Activated effector memory CD4-positive, alpha-beta T cell treated with Interleukin-2 at 50 U/mL for 16 hours (primary cell): ENCODE results near the gene OR4F6.

ENCODE experiments used
- DNase-seq: peaks from one replicate; pipeline ENCODE4 v3.0.0-alpha.2; 2020

Gene OR4F6

GRCh38 chr15:101805605-101806345 is 2.5 kb downstream of the OR4F6 start:
- DNase-seq, result no peak

GRCh38 chr15:101807345-101807945 is 4.1 kb downstream of the OR4F6 start:
- DNase-seq, result no peak

- DNase-seq, result no peak
Measured at GRCh38 chr15:101808201-101808600, 4.9 kb downstream of the OR4F6 start.

- DNase-seq, result no peak
Measured at GRCh38 chr15:101810456-101810855, 7.1 kb downstream of the OR4F6 start.

GRCh38 chr15:101810876-101811275 is 7.6 kb downstream of the OR4F6 start:
- no peak for DNase-seq

GRCh38 chr15:101811902-101812301 is 8.6 kb downstream of the OR4F6 start, which contains the start of gene OR4F15:
OR4F15 (plus strand) TSS chr15:101812202; CDS start chr15:101818187, 5,985 bp downstream.
- no peak for DNase-seq

- no peak for DNase-seq
Measured at GRCh38 chr15:101813803-101814534, 10.7 kb downstream of the OR4F6 start.

- DNase-seq, result no peak
Measured at GRCh38 chr15:101820781-101821180, 17.5 kb downstream of the OR4F6 start.

- no peak for DNase-seq
Measured at GRCh38 chr15:101827257-101827656, 23.9 kb downstream of the OR4F6 start.

- no peak for DNase-seq
Measured at GRCh38 chr15:101828774-101829173, 25.5 kb downstream of the OR4F6 start.

GRCh38 chr15:101841656-101842055 is 38.3 kb downstream of the OR4F6 start:
- DNase-seq, result no peak

GRCh38 chr15:101844916-101845315 is 41.6 kb downstream of the OR4F6 start:
- DNase-seq, result no peak

GRCh38 chr15:101852356-101852755 is 49.0 kb downstream of the OR4F6 start:
- no peak for DNase-seq
